GM13976 (cell line): ENCODE results near the gene CDH13.

ENCODE experiments used
- DNase-seq: peaks from one replicate; pipeline ENCODE4 v3.0.0; 2012; ENCODE audit warnings: low spot score
- in situ Hi-C: fragments of 300-500 bp; cut with MboI; formaldehyde crosslinking; loops from one replicate; pipeline ENCODE4 v1.12.0; 2022; ENCODE audit warnings: low sequenced_read_pairs, mixed read lengths, inconsistent platforms; ENCODE audit not compliant: unreplicated experiment
- TF ChIP-seq, protein P1 (sequence below): IDR thresholded peaks from 2 replicates; pipeline ENCODE4 v1.5.1; 2012; ENCODE audit warnings: borderline replicate concordance, mild to moderate bottlenecking; ENCODE audit not compliant: insufficient read depth; ENCODE audit errors: extremely low read depth, missing control alignments, control extremely low read depth

CDH13 gene

GRCh38 chr16:83269541-83269940, 642.8 kb downstream of the CDH13 start:
- DNase-seq: no peak
- TF ChIP-seq, protein P1, sequence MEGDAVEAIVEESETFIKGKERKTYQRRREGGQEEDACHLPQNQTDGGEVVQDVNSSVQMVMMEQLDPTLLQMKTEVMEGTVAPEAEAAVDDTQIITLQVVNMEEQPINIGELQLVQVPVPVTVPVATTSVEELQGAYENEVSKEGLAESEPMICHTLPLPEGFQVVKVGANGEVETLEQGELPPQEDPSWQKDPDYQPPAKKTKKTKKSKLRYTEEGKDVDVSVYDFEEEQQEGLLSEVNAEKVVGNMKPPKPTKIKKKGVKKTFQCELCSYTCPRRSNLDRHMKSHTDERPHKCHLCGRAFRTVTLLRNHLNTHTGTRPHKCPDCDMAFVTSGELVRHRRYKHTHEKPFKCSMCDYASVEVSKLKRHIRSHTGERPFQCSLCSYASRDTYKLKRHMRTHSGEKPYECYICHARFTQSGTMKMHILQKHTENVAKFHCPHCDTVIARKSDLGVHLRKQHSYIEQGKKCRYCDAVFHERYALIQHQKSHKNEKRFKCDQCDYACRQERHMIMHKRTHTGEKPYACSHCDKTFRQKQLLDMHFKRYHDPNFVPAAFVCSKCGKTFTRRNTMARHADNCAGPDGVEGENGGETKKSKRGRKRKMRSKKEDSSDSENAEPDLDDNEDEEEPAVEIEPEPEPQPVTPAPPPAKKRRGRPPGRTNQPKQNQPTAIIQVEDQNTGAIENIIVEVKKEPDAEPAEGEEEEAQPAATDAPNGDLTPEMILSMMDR: no peak
- in situ Hi-C loops: no loop called here

GRCh38 chr16:83270061-83270460, 643.3 kb downstream of the CDH13 start:
- no peak for DNase-seq
- TF ChIP-seq, protein P1: no peak
- in situ Hi-C loops: no loop called here

- in situ Hi-C loops: no loop called here
- TF ChIP-seq, protein P1: no peak
- no peak for DNase-seq
These were observed 643.9 kb downstream of the CDH13 start for GRCh38 chr16:83270640-83271039.

- in situ Hi-C loops: no loop called here
- no peak for DNase-seq
- TF ChIP-seq, protein P1: no peak
These were observed 644.4 kb downstream of the CDH13 start for GRCh38 chr16:83271123-83271522.

DNA sequence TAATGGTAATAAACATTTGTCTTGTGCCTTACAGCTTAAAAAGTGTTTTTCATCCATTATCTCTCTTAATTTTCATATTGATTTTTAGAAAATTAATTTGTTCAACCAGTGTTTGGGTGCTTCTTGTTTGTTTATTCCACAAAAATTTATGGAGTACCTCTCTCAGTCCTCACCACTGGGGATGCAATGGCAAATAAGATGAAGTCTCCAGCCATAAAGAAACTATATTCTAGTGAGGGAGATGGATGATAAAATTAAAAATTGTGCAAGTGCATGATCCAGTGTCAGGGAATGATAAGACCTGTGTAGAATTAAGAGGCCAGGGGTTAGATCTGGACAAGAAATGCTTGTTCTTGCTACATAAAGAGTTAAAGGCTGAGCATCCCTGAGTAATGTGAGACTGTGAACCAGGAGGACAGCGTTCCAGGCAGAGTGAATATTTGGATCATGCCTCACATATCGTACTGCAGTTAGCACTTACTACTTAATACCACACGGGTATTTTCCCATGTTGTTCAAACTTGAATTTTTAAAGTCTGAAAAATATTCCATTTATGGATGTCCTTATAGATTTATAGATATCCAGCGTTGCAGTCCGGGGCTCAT, 645.3 kb downstream of the CDH13 start:
- DNase-seq: no peak
- in situ Hi-C loops: no loop called here
- TF ChIP-seq, protein P1: no peak

GRCh38 chr16:83272843-83273242, 646.1 kb downstream of the CDH13 start:
- no peak for DNase-seq
- TF ChIP-seq, protein P1: no peak
- in situ Hi-C loops: no loop called here

DNA sequence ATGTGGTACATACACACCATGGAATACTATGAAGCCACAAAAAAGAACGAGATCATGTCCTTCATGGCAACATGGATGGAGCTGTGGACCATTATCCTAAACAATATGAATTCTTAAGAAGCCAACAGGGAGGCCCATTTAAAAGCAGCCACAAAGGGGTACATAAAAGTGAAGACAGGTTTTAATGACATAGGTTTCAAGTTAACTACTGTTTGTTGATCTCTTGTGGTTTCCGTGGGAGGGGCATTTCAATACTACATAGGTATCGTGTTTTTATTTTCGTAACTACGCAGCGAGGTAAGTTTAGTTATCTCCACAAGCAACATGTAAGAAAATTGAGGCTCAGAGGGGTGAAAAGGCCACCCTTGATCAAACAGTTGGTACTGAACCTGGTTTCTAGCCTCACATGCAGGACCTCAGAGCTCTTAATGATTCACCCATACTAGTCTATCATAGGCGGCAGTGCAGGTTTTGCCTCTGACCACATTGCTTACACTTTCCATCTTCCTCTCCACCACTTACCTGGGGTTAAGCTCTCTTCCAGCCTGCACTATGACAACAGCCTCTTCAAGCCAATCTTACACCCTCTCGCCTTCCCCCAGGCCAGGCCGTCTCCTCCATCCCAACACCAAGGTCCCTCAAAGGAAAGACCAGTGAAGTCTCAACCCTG, 646.9 kb downstream of the CDH13 start:
- no peak for DNase-seq
- TF ChIP-seq, protein P1: no peak

More for the DNA sequence above, 646.9 kb downstream of the CDH13 start:
- in situ Hi-C loops: no loop called here
